ENCODE data around the gene PPP2R2B.

GRCh38 chr5:146912874-146913273 lies 34.3 kb upstream of the PPP2R2B start:
- TF ChIP-seq CTCF (IDR thresholded peaks at IDR 0.05) (no peak), POLR2A (IDR thresholded peaks at IDR 0.05) (no peak)
